ENCODE data around the gene CACNA2D3. TPM values are rescaled to one million over a fixed set of nuclear protein-coding genes. Genes with fewer than 3 reads are reported as not detected.

Gene CACNA2D3
- total RNA-seq, 1 donor from 2014 or later = 10.0 TPM

- Mint-ChIP-seq H3K27me3 (ENCODE audit: unreplicated experiment) (no peaks in the 10 kb centered on the region), H3K9me3 (ENCODE audit: unreplicated experiment) (peaks cover 1% of the 10 kb centered on the region), H3K27ac (ENCODE audit: unreplicated experiment) (no peak overlapping the region), H3K4me1 (ENCODE audit: low read depth, unreplicated experiment) (peaks cover 6% of the 10 kb centered on the region), H3K4me3 (ENCODE audit: unreplicated experiment) (no peak overlapping the region), H3K36me3 (ENCODE audit: unreplicated experiment) (no peaks in the 10 kb centered on the region)
- TF ChIP-seq CTCF (IDR thresholded peaks at IDR 0.05; ENCODE audit: partially characterized antibody, unreplicated experiment) = no peak
- DNase-seq = no peak
These were observed 80.4 kb downstream of the CACNA2D3 start for GRCh38 chr3:54202651-54203248.

GRCh38 chr3:54206874-54207273 lies 84.5 kb downstream of the CACNA2D3 start:
- Mint-ChIP-seq H3K9me3 (ENCODE audit: unreplicated experiment) (peaks cover 1% of the 10 kb centered on the region), H3K27ac (ENCODE audit: unreplicated experiment) (no peak overlapping the region), H3K27me3 (ENCODE audit: unreplicated experiment) (no peaks in the 10 kb centered on the region), H3K4me3 (ENCODE audit: unreplicated experiment) (no peak overlapping the region), H3K36me3 (ENCODE audit: unreplicated experiment) (peaks cover under 1% of the 10 kb centered on the region), H3K4me1 (ENCODE audit: low read depth, unreplicated experiment) (peaks cover 3% of the 10 kb centered on the region)
- no peak for TF ChIP-seq CTCF (IDR thresholded peaks at IDR 0.05; ENCODE audit: partially characterized antibody, unreplicated experiment)
- no peak for DNase-seq

GRCh38 chr3:54211097-54211496 lies 88.7 kb downstream of the CACNA2D3 start:
- no peaks in the 10 kb centered on the region for H3K4me1 Mint-ChIP-seq (ENCODE audit: low read depth, unreplicated experiment)

GRCh38 chr3:54212723-54213122 lies 90.4 kb downstream of the CACNA2D3 start:
- no peak for TF ChIP-seq CTCF (IDR thresholded peaks at IDR 0.05; ENCODE audit: partially characterized antibody, unreplicated experiment)
- H3K4me3 Mint-ChIP-seq (ENCODE audit: unreplicated experiment) = no peak overlapping the region
- DNase-seq = no peak
- no peaks in the 10 kb centered on the region for H3K4me1 Mint-ChIP-seq (ENCODE audit: low read depth, unreplicated experiment)
- H3K27me3 Mint-ChIP-seq (ENCODE audit: unreplicated experiment) = no peaks in the 10 kb centered on the region
- H3K36me3 Mint-ChIP-seq (ENCODE audit: unreplicated experiment) = peaks cover 5% of the 10 kb centered on the region
- peaks cover 5% of the 10 kb centered on the region for H3K9me3 Mint-ChIP-seq (ENCODE audit: unreplicated experiment)
- no peak overlapping the region for H3K27ac Mint-ChIP-seq (ENCODE audit: unreplicated experiment)

More at GRCh38 chr3:54211097-54211496, 88.7 kb downstream of the CACNA2D3 start:
- Mint-ChIP-seq H3K36me3 (ENCODE audit: unreplicated experiment) (peaks cover 5% of the 10 kb centered on the region), H3K27ac (ENCODE audit: unreplicated experiment) (no peak overlapping the region), H3K9me3 (ENCODE audit: unreplicated experiment) (peaks cover 5% of the 10 kb centered on the region), H3K4me3 (ENCODE audit: unreplicated experiment) (no peak overlapping the region), H3K27me3 (ENCODE audit: unreplicated experiment) (no peaks in the 10 kb centered on the region)
- DNase-seq = no peak
- no peak for TF ChIP-seq CTCF (IDR thresholded peaks at IDR 0.05; ENCODE audit: partially characterized antibody, unreplicated experiment)

GRCh38 chr3:54213907-54214306 lies 91.6 kb downstream of the CACNA2D3 start:
- H3K4me3 Mint-ChIP-seq (ENCODE audit: unreplicated experiment) = no peak overlapping the region
- no peaks in the 10 kb centered on the region for H3K27me3 Mint-ChIP-seq (ENCODE audit: unreplicated experiment)
- no peak for DNase-seq
- no peaks in the 10 kb centered on the region for H3K4me1 Mint-ChIP-seq (ENCODE audit: low read depth, unreplicated experiment)
- H3K27ac Mint-ChIP-seq (ENCODE audit: unreplicated experiment) = no peak overlapping the region
- TF ChIP-seq CTCF (IDR thresholded peaks at IDR 0.05; ENCODE audit: partially characterized antibody, unreplicated experiment) = no peak
- H3K9me3 Mint-ChIP-seq (ENCODE audit: unreplicated experiment) = peaks cover 5% of the 10 kb centered on the region
- H3K36me3 Mint-ChIP-seq (ENCODE audit: unreplicated experiment) = peaks cover 5% of the 10 kb centered on the region
